GM19351 (cell line): ENCODE measurements around the gene MCC.
"Not testable (repeated sequence)": the region's sequence is repeated elsewhere in the genome, so short reads cannot be mapped to it uniquely, and the experiment has no call there.

ENCODE experiments used
- ATAC-seq: cut with Tn5 transposase; IDR thresholded peaks from one replicate; pipeline ENCODE4 v1.9.1; 2021; ENCODE audit warnings: mild to moderate bottlenecking, moderate library complexity; ENCODE audit not compliant: unreplicated experiment

MCC gene

GRCh38 chr5:113427871-113428574 lies 60.2 kb downstream of the MCC start:
- ATAC-seq = no peak

DNA sequence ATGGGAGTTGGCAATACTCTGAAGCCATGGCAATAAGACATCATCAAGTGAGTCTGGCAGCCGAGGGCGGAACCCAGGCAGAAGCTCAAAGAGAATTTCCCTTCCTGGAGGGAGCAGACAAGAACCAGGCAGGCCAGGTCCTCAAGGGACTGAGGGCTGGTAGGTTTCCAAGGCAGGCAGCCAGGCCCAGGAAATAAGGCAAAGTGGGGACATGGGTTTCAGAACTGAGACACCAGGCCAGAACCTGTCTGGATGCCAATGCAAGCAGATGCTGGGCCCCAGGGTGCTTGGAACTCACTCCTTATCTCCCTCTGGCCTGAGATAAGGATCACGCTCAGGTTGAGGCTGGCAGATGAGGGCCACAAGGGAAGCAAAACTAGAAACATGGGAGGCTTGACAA lies 62.3 kb downstream of the MCC start:
- no peak for ATAC-seq

DNA sequence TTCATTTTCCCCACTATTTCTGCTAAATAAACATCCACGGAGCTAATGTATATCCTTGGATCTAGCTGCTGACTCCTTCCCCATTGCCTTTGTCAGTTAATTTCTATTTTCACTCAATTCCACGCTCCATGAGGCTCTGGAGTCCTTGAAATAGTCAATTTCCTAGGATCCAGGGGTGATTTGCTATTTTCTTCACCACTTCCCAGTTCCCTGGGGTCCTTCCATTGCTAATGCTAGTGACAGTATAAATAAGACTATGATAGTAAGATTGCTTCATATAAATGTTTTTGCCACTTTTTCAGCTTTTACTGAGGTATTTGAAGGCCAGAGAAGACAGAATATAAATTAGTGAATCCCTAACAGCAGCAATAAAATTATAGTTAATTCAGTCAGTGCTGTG lies 66.6 kb downstream of the MCC start:
- ATAC-seq = no peak

GRCh38 chr5:113405530-113405929 lies 82.7 kb downstream of the MCC start:
- ATAC-seq = no peak

DNA sequence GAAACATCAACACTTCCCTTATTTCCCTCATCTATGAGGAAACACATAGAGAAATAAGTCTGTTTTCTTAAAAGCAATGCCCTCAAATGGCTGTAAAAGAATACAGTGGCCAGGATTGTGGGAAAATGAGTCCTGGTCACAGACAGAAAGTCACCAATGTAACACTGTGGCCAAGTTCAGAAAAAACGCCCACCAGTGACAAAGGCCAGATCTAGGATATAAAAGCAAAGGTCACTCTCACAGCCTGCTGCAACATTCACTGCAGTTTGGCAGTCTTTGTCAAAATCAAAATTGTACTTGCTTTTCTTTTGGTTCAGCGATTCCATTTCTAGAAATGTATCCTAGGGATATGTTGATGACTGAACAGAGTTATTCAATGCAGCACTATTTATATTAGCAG lies 84.0 kb downstream of the MCC start:
- no peak for ATAC-seq

DNA sequence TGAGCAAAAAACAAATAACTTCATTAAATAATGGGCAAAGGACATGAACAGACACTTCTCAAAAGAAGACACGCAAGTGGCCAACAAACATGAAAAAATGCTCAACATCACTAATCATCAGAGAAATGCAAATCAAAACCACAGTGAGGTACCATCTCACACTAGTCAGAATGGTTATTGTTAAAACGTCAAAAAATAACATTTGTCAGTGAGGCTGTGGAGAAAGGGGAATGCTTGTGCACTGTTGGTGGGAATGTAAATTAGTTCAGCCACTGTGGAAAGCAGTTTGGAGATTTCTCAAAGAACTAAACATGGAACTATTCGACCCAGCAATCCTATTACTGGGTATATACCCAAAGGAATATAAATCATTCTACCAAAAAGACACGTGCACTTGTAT lies 90.3 kb downstream of the MCC start:
- ATAC-seq = not testable (repeated sequence)

DNA sequence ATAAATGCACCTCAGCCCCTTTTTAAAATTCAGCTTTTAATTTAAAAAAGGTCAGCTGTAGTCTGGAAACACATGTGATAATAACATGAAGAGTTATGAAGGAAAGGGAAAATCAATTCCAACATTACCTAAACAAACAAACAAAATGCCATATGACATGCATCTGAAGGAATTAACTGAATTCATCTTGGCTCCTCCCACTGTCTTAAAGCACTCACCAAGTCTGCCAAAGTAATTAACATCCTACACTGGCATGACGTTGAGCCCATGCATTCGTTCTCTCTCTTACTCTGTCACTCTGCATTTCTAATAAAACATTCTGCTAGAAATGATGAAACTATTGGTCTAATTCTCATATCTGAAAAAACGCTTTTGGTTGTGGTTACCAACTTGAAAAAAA lies 91.2 kb downstream of the MCC start:
- ATAC-seq = no peak

DNA sequence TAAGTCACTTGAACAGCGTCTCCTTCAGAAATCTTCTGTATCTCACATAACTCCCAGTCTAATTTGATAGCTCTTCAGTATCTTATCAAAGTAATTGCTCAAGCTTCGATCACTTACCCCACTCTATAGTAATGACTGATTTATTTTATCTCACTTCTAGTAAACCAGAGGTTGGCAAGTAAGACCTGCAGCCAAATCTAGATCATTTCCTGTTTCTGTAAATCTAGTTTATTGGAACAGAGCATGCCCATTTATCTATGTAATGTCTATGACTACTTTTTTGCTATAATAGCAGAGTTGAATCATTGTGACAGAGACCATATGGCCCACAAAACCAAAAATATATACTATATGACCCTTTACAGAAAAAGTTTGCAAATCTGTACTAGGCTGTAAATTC lies 93.6 kb downstream of the MCC start:
- ATAC-seq = no peak

- ATAC-seq = peak; percentile 80
These were observed 98.0 kb downstream of the MCC start for GRCh38 chr5:113390224-113390623.

- ATAC-seq = no peak
These were observed 99.1 kb downstream of the MCC start for GRCh38 chr5:113389116-113389515.

DNA sequence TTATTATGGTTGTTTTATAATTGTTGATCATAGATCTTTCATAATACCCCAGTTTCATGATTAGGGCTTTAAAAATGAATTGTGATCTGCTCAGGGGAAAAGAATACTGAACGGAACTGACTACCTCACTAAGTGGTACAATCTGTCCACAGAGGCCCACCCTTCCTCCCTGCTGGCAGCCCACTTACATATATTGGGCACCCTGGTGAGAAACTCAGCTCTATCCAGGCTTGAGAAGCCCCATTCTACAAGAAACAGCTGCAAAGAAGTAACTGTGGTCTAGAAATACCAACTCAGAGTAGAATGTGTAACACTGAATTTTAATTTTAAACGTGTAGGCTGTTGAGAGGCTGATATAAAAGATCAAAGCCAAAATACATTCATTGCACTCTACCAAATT lies 100.4 kb downstream of the MCC start:
- ATAC-seq = no peak

DNA sequence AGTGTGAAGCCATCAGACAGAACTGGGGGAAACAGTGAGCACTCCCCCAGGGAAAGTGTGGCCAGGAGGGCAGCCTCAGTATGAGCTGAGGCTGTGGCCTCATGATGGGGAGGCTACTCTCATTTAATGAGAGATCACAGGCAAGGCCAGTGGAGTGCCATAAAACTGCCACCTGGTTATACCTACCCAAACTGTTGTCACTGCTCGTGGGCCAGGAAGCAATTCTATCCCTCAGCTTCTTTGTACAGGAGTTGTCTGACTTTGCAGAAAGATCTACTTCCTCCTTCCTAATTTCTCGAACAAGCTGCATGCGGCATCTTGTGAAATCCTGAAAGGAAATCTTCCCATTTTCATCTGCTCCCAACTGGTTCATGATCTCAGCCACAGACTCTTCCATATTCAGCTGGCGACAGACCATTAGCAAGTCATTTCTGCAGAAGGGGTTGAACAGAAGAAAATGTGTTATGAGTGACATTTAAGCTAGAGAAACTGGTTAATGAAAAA lies 103.4 kb downstream of the MCC start:
- no peak for ATAC-seq

DNA sequence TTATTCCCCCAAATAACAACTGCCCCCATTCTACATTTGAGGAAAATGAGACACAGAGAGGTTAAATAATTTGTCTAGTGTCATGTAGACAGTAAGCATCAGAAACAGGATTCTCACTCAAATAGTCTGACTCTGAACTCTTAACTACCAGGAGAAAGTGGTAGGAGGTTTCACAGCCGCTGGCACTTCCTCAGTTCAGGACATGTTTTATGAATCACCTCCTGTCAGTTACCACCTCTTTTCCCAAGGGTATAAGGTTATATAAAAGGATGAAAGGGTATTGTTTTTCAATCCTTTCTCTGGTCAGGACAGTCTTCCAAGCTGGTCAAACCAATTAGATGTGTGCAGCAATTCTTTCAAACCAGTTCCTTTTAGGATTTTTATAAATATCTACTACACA lies 105.5 kb downstream of the MCC start:
- no peak for ATAC-seq

DNA sequence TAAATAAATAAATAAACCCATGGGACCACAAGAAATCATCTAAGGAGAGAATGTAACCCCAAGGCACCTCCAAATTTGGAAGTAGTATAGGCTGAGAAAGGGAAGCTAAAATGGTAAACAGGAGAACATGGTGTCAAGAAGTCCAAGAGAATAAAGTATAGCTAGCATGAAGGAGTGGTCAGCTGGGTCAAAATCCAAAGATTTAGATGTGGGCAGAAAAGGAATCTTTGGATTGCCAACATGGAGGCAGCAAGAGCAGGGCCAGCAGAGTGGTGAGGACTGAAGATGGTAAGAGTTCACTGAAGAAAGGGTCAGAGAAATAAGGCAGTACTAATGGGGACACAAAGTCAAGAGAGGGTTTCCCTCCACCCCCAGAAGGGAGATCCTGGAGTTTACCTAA lies 106.5 kb downstream of the MCC start:
- ATAC-seq = no peak

DNA sequence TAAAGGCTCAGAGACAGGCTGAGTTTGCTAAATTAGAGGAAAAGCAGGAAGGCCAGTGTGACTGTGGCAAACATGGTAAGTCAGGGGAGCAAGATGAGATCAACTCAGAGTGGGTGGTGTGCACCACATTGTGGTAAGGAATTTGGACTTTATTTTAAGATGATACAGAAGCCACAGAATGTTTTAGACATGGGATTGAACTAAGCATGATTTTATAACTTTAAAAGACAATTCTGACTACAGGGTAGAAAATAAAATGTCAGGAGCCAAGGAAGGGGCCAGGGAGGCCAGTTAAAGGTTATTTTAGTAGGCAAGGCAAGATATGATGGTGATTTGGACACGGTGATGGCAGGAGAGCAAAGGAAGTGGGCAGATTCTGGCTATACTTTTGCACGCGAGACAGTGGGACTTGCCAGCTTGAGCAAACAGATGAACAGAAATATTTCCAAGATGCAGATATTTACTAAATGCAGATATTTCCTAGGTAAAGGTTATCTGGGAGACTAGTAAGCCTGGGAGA lies 107.4 kb downstream of the MCC start:
- ATAC-seq = no peak

DNA sequence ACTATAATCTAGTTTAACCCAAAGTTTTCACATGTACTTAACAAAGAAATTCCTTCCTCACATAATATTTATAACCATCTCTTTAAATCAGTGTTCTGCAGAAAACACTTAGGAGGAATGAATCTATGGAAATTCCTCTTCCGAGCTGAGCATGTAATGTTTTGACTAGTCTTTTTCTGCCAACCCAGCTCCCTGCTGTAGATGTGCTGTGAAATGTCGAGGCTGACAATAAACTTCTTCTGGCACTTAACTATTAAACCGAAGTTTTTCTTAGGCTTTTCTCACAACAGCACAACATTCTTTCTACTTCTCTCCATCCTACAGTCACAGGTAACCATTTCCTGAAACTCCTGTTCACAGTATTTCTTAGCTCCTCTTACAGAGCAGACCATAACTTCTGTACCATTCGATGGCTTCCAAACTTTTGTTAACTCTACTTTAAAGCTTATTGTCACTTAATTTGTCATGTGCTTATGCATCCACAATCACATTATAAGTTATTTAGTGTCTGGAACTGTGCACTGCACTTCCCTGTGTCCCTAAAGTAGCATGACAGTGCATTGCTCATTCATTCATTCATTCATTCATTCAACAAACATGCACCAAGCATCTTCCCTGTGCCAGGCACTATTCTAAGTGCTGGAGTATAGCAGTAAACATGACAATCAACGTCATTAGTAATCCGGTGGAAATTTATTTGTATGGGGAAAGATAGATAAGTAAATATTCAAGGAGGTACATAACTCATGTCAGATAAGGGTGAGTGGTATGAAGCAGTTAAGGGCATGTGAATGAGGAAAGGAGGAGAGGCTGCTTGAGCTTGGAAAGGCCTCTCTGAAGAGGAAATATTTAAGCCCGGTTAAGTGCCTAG lies 108.1 kb downstream of the MCC start:
- ATAC-seq = no peak

DNA sequence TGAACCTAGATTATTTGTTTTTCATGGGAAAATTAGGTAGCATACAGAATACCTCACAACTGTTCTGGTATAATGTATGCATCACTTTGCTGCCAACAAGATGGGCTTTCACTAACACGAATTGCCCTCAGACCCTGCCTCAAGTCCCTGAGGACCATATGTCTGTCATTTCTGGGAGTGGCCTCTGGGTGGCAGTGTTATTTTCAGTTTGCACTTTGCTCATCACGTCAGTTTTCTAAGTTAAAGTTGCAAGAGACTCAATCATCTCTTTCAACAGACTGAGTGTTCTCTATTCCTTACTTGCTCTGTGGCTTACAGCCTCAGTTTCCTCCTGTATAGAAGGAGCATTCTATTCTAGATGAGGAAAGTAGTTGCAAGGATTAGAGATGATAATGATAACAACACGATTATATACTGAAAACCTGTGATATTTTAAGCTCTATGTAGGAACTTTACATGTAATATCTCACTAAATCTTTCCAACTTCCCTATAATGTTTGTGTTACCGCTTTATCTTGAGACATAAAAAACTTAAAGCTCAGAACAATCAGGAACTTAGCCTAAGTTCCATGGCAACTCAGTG lies 109.2 kb downstream of the MCC start:
- ATAC-seq = peak; percentile 80

GRCh38 chr5:113378514-113378913 lies 109.7 kb downstream of the MCC start:
- no peak for ATAC-seq

DNA sequence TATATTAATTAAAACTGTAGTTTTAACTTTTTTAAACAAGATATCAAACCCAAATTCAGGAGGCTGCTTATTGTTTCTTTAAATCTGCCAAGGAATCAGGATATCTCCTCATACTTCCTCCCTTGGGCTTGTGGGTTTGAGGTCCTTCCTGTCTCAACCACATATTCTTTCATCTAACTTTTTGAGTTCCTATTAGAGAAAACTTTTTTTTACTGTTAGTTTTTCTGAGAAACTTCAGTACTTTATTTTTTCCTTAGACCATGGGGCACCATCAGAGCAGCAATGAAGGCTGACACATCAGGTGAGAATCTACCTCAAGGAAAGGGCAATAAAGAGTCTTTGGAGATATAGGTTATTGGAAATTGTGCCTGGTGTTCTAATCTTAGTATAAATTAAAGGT lies 110.2 kb downstream of the MCC start:
- no peak for ATAC-seq

DNA sequence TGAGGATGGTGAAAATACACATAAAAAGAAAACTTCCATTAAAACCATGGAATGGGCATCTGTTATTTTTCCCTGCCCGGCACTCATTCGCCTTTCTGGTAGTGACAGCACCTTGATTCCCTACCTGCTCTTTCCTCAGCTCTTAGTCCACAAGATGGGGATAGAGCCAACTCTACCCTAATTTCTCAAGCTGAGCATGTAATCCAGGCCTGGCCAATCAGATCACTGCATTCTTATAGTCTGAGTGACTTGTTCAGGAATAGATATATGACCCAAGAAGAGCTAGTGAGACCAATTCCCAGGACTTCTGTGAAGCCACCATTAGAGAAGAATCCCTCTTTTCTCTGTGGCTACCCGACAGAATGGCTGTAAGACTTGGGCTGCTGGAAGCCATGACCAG lies 111.6 kb downstream of the MCC start:
- no peak for ATAC-seq

DNA sequence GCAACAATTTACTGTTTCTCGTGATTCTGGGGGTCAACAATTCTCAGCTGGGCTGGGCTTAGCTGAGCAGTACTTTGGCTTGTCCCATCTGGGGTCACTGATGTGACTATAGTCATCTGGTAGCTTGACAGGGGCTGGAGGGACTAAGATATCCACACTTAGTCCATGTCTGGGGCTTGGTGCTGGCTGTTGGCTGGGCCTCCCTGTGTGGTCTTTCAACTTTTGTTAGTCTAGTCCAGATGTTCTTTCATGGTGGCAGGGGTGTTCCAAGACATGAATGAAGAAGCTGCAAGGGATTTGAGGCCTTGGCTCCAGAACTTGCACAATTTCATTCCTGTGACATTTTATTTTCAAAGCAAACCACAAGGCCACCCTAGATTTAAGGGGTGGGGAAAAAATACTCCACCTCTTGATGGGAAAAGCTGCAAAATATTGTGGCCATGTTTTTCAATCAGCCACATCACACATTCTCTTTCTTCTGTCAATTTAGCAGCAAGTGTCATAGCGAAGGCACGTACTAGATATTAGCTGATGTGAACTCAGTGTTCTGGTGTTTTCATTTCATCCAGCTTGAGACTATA lies 112.7 kb downstream of the MCC start:
- ATAC-seq = no peak
